ENCODE measurements around the gene CCNJ. TPM values are rescaled to one million over a fixed set of nuclear protein-coding genes. Genes with fewer than 3 reads are reported as not detected.
A peak's percentile ranks its signal among the peaks of the same experiment; 100 is the strongest.

Gene CCNJ
- total and polyA plus RNA-seq, 2 of the 13 experiments (the other 11 are each of a cell fraction or from before 2014, with no cell fraction given), result 14.1 to 21.5 TPM

- TF ChIP-seq RERE (CRISPR knock-in tag; IDR thresholded peaks at IDR 0.05; ENCODE audit: low read depth) (no peak), PATZ1 (CRISPR knock-in tag; IDR thresholded peaks at IDR 0.05) (peak; percentile 71; the same call in 1 of the 2 replicates), RFX3 (CRISPR knock-in tag; IDR thresholded peaks at IDR 0.05) (no peak), THAP8 (CRISPR knock-in tag; IDR thresholded peaks at IDR 0.05; ENCODE audit: borderline replicate concordance) (no peak; the same call in 1 of the 2 replicates), ZNF44 (CRISPR knock-in tag; IDR thresholded peaks at IDR 0.05) (no peak), ZBTB4 (CRISPR knock-in tag; IDR thresholded peaks at IDR 0.05; ENCODE audit: borderline replicate concordance) (no peak), ZNF430 (CRISPR knock-in tag; IDR thresholded peaks at IDR 0.05) (no peak), RELA (CRISPR knock-in tag; IDR thresholded peaks at IDR 0.05) (no peak), HDAC6 (IDR thresholded peaks at IDR 0.05; ENCODE audit: low read depth, low read length) (no peak), FOXO1 (CRISPR knock-in tag; IDR thresholded peaks at IDR 0.05) (no peak), ZBTB7A (CRISPR knock-in tag; IDR thresholded peaks at IDR 0.05) (0 out of 2 replicates have a peak, but pooled peaks have one; percentile 32), MYNN (CRISPR knock-in tag; IDR thresholded peaks at IDR 0.05; ENCODE audit: low read depth) (no peak), ZNF382 (CRISPR knock-in tag; IDR thresholded peaks at IDR 0.05; ENCODE audit: borderline replicate concordance) (no peak), AHR (CRISPR knock-in tag; IDR thresholded peaks at IDR 0.05) (peak; percentile 25; the same call in 1 of the 2 replicates), ZNF501 (CRISPR knock-in tag; IDR thresholded peaks at IDR 0.05) (peak; percentile 21; the same call in 1 of the 2 replicates), RNF2 (conservative IDR thresholded peaks at IDR 0.05; ENCODE audit: low read depth) (peak; percentile 99)
Observed at GRCh38 chr10:96043033-96043892, at the start of gene CCNJ (continued).

Measured in HepG2 (cell line).